GM10266 (cell line): ENCODE measurements around the gene ROCK1.

ENCODE experiments used
- DNase-seq: peaks from one replicate; pipeline ENCODE4 v3.0.0; 2012; ENCODE audit errors: extremely low spot score
- CTCF ChIP-seq: IDR thresholded peaks from 2 replicates; pipeline ENCODE4 v1.5.1; 2012; ENCODE audit warnings: mild to moderate bottlenecking, low read depth; ENCODE audit not compliant: control insufficient read depth, insufficient read depth; ENCODE audit errors: missing control alignments

The ROCK1 gene

GRCh38 chr18:21101172-21101571, 10.4 kb downstream of the ROCK1 start:
- DNase-seq: no peak
- TF ChIP-seq CTCF: no peak

- no peak for TF ChIP-seq CTCF
- no peak for DNase-seq
These were observed 10.9 kb downstream of the ROCK1 start for GRCh38 chr18:21100678-21101077.

GRCh38 chr18:21100146-21100545, 11.5 kb downstream of the ROCK1 start:
- TF ChIP-seq CTCF: no peak
- no peak for DNase-seq

- no peak for DNase-seq
These were observed 12.2 kb downstream of the ROCK1 start for GRCh38 chr18:21099442-21099841.

GRCh38 chr18:21096760-21097159, 14.9 kb downstream of the ROCK1 start:
- TF ChIP-seq CTCF: no peak

More at GRCh38 chr18:21099442-21099841, 12.2 kb downstream of the ROCK1 start:
- TF ChIP-seq CTCF: no peak

GRCh38 chr18:21093133-21093532, 18.5 kb downstream of the ROCK1 start:
- no peak for TF ChIP-seq CTCF

More at GRCh38 chr18:21096760-21097159, 14.9 kb downstream of the ROCK1 start:
- no peak for DNase-seq

GRCh38 chr18:21090680-21091079, 20.9 kb downstream of the ROCK1 start:
- DNase-seq: no peak
- TF ChIP-seq CTCF: no peak

More at GRCh38 chr18:21093133-21093532, 18.5 kb downstream of the ROCK1 start:
- DNase-seq: no peak
